ENCODE results near the gene B3GNT8.
"Not testable (repeated sequence)": the region's sequence is repeated elsewhere in the genome, so short reads cannot be mapped to it uniquely, and the experiment has no call there.

The B3GNT8 gene

DNA sequence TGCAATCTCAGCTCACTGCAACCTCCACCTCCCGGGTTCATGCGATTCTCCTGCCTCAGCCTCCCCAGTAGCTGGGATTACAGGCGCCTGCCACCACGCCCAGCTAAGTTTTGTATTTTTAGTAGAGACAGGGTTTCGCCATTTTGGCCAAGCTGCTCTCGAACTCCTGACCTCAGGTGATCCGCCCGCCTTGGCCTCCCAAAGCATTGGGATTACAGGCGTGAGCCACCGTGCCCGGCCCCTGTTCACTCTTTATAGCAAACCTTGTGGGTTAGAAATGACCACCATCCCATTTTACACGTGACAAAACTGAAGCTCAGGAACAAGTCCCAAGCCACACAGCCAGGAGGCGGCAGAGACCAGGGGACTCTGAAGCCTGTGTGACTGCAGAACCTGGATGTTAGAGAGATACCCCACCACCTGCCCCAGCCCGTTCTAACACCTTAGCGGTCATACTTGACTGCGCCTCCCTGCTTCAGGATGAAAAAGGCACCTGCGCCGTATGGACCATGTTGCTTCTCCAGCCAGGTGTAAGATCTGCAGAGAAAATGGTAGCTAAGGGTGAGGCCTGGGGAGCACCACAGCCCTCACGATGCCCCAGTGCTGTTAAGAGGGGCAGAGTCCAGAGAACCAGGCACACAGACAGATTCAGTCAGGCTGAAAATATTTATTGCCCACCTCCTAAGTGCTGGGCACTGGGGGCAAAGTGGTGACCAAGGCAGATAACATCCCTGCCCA is 8.9 kb upstream of the B3GNT8 start:
- no peak for DNase-seq (ENCODE audit: low spot score)

DNA sequence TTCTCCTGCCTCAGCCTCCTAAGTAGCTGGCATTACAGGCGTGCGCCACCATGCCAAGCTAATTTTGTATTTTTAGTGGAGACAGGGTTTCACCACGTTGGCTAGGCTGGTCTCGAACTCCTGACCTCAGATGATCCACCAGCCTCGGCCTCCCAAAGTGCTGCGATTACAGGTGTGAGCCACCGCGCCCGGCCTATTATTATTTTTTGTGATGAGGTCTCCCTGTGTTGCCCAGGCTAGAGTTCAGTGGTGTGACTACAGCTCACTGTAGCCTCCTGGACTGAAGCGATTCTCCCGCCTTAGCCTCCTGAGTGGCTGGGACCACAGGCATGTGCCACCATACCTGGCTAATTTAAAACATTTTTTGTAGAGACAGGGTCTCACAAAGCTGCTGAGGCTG is 8.2 kb upstream of the B3GNT8 start:
- not testable (repeated sequence) for DNase-seq (ENCODE audit: low spot score)

DNA sequence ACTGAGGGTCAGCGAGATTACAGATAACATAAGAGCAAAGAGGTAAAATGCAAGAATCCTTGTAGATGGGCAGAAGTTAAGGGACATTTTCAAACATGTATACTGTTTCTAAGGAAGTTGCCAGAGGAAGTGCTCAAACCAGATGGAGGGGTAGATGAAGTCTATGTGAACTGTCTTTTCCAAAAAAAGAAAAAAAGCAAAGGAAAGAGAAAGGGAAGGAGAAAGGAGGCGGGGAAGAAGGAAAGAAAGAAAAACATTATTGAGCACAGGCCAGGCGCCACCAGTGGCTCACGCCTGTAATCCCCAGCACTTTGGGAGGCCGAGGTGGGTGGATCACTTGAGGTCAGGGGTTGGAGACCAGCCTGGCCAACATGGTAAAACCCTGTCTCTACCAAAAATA is 7.3 kb upstream of the B3GNT8 start:
- no peak for DNase-seq (ENCODE audit: low spot score)

DNA sequence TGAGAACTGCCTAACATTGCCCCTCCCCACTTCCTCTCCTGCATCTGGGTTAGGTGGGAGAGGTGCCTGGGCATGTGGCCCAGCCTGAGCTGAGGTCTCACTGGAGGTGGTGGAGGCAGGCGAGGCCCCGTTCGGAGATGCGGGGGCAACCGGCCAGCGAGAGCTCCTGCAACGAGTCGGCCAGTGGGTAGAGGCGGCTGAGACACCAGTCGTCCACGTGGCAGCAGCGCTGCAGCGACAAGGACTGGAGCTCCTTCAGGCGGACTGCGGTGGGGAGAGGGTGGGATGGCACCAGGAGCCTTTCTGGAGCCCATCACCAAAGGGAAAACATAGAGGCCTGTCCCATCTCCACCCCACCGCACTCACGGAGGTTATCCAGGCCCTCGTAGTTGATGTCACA is 6.0 kb upstream of the B3GNT8 start:
- no peak for DNase-seq (ENCODE audit: low spot score)

DNA sequence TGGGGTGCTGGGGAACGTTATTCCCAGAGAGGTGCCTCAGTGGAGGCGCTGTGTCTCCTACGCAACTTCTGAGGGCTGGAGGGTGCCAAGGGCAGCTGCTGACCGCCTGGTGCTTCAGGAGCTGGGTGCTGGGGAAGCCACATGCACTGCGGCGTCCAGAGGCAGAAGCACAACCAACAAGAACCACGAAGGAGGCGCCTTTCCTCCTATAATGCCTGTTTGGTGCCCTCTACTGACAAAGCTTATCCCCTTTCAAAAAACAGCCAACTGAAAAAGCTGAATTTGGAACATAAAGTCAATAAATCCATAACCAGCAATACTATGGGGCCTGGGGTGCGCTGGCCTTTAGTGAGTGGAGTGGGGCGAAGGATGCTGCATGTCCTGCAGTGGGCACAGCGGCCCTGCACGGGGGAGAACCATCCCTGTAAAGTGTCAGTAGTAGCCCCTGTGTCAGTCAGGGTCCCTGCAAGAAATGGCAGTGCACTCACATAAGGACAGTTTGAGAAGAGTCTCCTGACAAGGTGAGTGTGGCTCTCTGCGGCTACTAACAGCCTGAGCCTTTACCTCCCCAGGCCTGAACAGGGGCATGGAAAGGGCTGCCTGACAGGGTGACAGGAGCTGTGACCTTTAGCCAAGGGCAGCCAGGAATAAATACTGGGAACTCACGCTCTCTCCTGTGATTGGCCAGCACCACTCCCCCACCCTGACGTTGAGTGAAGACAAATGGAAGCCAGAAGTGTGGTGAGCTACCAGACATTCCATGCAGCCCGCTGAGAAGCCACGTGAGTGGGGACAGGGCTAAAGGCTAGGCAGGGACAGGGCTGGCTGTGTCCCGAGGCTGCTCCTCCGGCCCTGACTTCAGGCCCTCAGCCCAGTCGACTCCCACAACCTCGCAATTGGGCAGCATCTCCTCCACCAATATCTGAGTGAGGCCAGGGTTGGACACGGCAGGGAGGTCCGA is 4.5 kb upstream of the B3GNT8 start:
- DNase-seq (ENCODE audit: low spot score): peak; percentile 41

DNA sequence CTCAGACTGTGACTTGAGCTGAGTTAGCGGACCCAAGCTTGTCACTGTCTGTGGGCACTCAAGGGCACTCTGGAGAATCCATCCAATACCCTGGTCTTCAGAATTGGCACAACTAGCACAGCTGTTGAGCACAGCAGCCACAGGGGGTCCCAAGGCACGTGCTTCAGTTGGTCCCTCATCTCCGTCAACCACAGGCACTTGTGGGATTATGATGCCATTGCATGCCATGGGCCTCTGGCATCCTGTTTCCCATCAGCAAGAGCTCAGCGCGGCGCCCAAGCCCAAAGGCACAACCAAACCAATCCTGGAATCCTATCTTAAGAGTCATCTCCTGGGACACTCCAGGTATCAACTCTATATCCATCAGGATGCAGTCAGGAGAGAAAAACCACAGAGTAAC is 3.7 kb upstream of the B3GNT8 start:
- DNase-seq (ENCODE audit: low spot score): no peak

DNA sequence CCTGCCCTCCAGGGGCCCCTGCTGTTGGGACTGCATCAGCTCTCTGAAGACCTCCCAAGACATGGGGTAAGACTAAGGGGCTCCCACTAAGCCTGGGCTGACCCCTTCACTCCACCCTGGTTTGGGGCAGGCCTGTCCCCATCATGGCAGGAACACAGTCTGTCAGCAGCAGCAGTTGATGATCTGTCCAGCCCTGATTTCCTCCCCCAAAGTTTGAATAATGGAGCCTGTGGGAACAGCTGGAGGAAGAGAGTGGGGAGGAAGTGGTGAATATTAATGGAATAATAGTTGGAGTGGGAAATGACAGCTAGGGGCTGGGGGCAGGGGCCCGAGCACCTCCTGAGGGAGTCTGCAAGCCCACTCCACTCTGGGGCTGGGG is 1.3 kb upstream of the B3GNT8 start:
- DNase-seq (ENCODE audit: low spot score): no peak

DNA sequence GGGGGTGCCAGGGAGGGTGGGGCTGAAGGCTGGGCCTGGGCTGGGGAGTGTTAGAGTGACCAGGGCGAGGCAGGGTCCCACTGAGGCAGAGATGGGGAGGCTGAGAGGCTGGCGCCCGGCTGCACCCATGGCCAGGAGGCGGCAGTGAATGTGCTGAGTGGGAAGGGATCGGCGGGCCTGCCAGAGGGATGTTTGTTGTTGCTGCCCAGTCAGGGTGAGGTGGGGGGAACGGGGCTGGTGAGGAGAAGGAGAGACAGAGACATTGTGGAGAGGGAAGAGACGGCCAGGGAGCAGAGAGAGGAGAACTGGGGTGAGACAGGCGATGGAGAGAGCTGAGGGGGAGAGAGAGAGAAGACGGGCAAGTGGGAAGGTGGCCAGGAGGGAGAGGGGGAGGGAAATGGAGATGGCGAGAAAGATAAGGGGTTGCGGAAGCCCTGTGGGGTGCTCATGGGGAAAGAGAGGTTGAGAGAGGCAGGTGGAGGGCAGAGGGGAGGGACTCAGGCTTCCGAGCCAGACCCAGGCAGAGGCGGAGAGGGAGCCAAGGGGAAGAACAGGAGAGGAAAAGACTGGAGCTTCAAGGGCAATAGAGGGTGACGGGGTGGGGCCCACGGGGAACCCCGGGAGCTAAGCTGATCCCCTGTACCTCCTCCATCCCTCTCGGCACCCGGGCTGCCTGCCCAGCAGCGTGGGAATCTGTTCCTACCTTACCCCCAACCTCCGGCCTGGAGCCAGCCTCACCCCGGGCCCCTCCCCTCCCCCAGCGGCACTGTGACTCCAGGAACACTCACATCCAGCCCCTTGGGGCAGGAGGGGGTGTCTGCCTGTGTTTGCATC is 690 bp upstream of the B3GNT8 start:
- DNase-seq (ENCODE audit: low spot score): no peak

DNA sequence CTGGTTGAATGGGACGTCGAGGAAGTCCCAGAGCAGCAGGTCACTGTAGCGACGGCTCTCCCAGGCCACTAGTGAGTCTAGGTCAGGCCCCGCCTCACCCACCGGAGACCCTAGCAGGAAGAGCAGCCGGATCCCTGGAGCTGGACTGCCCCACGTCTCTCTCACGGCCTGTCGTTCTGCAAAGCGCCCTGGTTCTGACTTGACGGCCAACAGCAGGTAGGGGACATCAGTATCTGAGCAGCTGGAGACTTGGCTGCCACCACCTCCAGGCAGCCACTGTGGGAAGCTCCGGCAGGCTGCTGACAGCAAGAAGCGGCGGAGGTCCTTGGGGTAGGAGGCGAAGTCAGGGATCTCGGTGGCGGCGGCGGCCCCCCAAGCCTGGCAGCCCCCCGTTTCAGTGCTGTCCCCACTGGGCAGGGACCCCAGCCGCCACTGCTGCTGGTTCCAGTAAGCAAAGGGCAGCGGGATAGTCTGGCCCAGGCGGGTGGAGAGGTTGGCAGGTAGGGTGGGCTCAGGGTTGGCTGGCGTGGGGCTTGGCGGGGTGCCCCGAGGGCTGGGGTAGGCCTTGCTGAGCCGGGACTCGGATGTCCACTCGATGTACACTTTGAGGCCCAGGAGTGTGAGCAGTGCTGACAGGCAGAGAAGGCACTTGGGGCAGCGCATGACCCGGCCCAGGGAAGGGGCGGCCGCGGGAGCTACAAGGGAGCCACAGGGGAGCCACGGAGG is 895 bp downstream of the B3GNT8 start:
- no peak for DNase-seq (ENCODE audit: low spot score)

DNA sequence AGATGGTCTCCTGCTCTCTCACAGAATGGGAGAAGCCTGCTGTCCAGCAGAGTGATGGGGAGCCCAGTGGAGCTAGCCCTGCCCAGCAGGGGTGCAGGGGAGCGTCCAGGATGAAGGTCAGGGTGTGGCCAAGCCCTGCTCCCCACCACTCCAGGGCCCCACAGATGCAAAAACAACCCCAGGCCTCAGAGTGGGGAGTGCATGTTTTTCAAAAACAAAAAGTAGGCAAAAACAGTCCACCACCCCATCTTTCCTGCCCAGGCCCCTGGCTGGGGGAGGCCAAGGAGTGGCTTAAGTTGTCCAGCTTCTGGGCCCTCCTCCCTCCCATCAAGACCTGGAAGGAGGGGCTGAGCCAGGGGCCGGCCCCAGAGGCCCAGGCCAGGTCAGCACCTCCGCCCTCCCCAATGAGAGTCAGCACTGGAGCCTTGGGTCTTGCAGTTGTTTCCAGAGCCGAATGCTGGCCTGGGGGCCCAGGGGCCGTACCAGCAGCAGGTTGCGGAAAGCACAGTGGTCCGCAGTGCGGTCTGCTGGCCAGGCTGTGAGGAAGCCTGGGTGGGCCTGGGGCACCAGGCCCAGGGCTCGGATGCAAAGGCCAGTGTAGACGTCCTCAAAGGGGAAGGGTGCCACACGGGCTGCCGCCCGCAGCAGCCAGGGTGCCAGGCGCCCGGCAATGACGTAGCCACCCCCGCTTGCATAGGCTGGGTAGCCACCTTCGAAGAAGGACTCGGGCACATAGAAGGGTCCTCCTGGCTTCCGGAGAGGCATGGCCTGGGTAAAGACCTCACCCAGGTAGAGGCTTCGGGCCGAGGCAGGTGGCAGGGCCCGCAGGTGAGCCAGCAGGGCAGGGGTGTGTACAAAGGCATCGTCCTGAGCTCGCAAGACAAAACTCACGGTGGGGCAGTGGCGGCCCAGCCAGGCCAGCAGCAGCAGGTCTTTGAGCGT is 1.7 kb downstream of the B3GNT8 start:
- no peak for DNase-seq (ENCODE audit: low spot score)

DNA sequence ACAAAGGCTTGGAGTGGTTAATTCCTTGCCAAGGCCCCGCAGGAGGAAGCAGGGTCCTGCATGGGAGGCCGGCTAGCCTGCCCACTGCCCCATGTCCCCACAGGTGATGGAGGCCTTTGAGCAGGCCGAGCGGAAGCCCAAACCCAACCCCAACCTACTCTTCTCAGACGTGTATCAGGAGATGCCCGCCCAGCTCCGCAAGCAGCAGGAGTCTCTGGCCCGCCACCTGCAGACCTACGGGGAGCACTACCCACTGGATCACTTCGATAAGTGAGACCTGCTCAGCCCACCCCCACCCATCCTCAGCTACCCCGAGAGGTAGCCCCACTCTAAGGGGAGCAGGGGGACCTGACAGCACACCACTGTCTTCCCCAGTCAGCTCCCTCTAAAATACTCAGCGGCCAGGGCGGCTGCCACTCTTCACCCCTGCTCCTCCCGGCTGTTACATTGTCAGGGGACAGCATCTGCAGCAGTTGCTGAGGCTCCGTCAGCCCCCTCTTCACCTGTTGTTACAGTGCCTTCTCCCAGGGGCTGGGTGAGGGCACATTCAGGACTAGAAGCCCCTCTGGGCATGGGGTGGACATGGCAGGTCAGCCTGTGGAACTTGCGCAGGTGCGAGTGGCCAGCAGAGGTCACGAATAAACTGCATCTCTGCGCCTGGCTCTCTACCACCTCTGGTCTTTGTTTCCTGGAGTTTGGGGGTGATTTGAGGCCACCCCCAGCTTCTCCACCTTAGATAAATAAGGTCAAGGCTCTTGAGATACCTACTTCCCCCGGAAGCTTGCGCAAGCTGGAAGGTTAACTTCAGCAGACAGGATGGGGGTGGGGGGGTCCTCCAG is 2.6 kb downstream of the B3GNT8 start:
- DNase-seq (ENCODE audit: low spot score): no peak

DNA sequence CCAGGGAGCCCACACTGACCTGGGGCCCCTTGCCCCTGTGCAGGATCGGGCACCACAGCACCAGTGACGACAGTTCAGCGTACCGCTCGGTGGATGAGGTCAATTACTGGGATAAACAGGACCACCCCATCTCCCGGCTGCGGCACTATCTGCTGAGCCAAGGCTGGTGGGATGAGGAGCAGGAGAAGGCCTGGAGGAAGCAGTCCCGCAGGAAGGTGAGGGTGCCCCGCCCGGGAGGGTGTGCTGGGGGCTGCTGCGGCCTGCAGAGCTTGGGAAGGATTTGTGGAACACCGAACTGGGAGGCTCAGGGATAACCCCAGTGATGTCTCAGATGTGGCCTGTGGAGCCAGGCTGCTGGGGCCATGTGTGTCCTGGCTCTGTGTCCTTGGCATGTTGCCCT is 4.2 kb downstream of the B3GNT8 start:
- DNase-seq (ENCODE audit: low spot score): no peak

DNA sequence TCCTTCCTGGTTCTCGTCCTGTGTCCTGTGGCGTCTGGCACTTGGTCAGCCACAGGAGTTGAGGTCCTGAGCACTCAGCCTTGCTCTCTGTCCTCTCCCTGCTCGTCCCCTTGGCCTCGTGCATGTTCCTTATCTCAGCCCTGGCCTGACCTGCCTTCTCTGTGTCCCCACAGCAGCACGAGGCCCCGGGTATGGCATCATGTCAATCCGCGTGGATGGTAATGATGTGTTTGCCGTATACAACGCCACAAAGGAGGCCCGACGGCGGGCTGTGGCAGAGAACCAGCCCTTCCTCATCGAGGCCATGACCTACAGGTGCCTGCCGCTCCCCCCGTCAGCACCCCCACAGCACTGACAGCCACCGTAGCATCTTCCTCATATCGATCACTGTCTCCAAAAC is 4.7 kb downstream of the B3GNT8 start:
- DNase-seq (ENCODE audit: low spot score): no peak

DNA sequence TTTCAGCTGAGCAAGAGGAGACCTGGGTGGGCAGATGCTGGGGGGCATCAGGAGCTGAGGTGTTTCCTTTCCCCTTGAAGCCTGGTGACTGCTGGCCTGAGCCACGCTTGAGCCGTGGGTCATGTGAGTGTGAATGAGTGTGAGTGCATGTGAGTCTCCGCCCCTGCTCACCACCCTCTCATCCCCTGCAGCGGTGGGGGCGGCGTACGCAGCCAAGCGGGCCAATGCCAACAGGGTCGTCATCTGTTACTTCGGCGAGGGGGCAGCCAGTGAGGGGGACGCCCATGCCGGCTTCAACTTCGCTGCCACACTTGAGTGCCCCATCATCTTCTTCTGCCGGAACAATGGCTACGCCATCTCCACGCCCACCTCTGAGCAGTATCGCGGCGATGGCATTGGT is 5.2 kb downstream of the B3GNT8 start:
- no peak for DNase-seq (ENCODE audit: low spot score)

DNA sequence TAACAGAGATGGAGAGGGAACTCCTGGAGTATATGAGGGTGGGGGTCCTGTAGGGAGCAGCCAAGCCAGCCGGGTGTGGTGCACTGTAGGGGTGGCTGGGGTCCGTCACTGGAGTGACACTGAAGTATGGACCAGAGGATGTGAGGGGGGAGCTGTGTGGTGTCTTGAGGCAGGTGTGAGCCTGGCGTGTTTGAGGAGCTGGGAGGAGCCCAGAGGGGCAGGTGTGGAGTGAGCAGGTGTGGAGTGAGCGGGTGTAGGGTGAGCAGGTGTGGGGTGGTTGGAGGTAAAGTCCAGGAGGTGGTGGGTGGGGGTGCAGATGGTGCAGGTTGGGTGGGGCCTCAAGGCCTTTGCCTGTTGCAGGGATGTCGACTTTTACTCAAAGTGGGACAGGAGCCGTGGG is 5.9 kb downstream of the B3GNT8 start:
- no peak for DNase-seq (ENCODE audit: low spot score)

DNA sequence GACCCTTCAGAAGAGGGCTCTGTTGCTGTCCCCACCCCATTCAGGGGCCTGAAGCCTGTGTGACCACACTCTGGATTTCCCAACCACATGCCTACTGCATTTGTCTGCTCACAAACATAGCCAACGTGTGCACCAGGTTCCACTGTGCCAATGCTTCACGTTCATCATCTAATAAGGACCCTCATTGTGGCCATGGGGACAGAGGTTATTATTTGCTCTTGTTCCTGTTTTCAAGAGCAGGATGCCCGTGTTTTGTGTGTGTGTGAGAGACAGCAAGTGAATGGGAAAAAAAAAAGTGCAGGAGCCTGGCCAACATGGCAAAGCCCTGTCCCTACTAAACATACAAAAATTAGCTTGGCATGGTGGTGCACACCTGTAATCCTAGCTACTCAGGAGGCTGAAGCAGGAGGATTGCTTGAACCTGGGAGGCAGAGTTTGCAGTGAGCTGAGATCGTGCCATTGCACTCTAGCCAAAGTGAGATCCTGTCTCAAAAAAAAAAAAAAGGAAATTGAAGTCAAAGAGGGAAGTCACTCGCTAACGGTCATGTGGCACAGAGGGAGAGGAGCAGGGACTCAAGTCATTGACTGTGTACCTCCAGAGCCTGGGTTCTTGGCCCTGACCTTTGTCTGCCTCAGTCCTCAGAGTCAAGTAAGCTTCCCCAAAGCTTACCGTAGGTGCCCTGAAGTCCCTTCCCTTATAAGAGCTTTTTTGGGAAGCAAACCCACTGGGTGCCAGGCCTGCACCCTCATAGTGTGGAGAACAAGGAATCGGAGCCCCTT is 6.9 kb downstream of the B3GNT8 start:
- DNase-seq (ENCODE audit: low spot score): no peak

DNA sequence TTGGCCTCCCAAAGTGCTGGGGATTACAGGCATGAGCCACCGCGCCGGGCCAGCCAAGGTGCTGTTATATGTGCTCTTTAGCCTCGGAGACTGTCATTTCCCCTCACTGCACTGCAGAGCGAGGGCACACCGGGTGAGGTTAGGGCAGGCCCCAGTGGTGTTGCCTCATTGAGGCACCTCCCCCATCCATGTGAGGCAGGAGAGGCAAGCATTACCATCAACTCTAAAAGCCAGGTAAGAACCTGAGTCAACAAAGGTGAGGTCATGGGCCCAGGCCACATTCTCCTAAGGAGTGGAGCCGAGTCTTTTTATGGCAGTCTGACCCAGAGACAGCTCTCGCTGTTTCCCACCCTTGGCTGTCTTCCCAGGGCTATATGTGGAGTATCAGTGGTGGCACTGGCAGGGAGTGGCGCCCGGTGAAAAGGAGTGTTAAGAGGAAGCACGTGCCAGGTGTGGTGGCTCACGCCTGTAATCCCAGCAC is 10.9 kb downstream of the B3GNT8 start:
- no peak for DNase-seq (ENCODE audit: low spot score)

DNA sequence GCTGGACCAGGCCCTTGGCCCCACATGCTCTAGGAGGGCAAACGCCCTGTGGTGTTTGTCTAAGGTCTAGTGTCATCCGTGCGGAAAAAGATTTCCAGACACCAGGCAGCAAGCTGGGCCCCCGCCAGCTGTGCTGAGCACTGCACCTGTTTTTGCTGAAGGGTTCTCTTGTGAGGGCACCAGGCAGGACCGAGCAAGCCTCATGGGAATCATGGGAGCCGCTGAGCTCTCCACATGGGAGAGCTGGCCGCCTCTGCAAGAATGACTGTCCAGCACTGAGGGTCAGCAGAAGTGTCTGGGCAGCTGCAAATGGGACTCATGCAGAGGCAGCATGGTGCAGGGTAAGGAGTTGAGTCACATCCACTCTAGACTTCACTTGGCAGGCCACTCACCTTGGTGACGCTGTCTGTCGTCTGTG is 12.0 kb downstream of the B3GNT8 start:
- no peak for DNase-seq (ENCODE audit: low spot score)

DNA sequence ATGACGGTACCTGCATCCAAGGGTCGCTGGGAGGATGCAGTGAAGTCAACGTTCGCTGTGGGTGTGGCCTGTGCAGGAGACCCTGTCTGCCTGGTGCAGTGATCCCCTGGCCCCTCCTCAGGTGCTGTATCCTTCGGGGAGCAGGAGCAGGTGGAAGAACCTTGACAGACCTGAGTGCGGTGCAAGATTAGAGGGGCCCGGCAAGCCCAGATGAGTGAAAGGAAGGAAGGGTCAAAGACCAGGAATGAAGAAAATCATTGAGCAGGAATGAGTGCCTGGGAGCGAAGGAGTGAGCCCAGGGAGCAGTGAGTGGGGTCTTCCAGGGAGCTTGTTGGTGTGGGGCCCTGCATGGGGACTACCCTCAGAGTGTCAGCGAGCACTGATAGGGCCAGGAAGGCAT is 12.7 kb downstream of the B3GNT8 start:
- DNase-seq (ENCODE audit: low spot score): no peak

Measured in NAMALWA (cell line).